IPS-18a (cell line): ENCODE results near the gene MET.

ENCODE experiments used
- H3K27ac ChIP-seq: one replicate; pipeline ENCODE4 v1.5.1; 2013; ENCODE audit warnings: low read length
- H3K27me3 ChIP-seq: one replicate; pipeline ENCODE4 v1.6.1; 2013; ENCODE audit warnings: mild to moderate bottlenecking, low read length; ENCODE audit not compliant: control insufficient read depth, insufficient read depth
- H3K36me3 ChIP-seq: one replicate; pipeline ENCODE4 v1.6.1; 2013; ENCODE audit warnings: low read depth, low read length; ENCODE audit not compliant: control insufficient read depth
- H3K4me1 ChIP-seq: one replicate; pipeline ENCODE4 v1.6.1; 2013; ENCODE audit warnings: low read depth, low read length; ENCODE audit not compliant: control insufficient read depth
- H3K4me3 ChIP-seq: one replicate; pipeline ENCODE4 v1.5.1; 2013; ENCODE audit warnings: low read length
- H3K9ac ChIP-seq: one replicate; pipeline ENCODE4 v1.6.1; 2013; ENCODE audit warnings: mild to moderate bottlenecking, low read length, moderate library complexity
- H3K9me3 ChIP-seq: one replicate; pipeline ENCODE4 v1.6.1; 2013; ENCODE audit warnings: low read depth, low read length; ENCODE audit not compliant: control insufficient read depth

MET gene

DNA sequence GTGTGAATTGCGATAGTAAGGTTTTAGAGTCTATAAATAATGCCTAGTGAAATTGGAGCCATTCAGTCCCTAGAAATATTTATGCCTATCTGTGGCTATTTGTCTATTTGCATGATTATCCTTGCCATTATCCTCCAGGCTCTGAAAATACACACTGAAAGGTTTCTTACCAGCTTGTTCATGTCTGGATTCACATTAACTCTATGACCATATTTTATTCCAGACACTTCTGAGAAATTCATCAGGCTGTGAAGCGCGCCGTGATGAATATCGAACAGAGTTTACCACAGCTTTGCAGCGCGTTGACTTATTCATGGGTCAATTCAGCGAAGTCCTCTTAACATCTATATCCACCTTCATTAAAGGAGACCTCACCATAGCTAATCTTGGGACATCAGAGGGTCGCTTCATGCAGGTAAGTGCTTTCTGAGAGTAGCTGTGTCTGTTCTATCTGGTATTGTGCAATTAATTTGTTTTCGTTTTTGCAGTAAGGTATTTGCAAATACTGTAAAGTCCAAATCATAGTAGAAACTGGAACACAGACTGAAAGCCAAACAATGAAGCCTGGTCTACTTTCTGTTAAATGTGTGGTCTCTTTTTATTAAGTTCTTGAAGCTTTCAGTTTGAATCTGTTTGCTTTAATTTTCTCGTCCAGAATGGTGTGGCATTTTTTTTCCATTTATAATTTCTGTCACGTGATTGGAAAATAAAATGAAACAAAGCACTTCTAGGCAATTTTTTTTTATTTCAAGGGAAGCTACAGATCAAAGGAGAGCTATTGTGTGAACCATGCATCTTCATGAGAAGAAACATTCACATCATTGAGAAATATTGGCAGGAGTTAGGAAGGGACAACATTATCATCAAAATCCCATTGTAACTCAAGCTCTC, 59.7 kb downstream of the MET start:
- Histone ChIP-seq H3K27me3 (no peaks in the 10 kb centered on the region), H3K4me3 (no peak overlapping the region), H3K9me3 (no peaks in the 10 kb centered on the region), H3K9ac (no peak overlapping the region), H3K4me1 (peaks cover 24% of the 10 kb centered on the region), H3K36me3 (no peaks in the 10 kb centered on the region), H3K27ac (no peak overlapping the region)

DNA sequence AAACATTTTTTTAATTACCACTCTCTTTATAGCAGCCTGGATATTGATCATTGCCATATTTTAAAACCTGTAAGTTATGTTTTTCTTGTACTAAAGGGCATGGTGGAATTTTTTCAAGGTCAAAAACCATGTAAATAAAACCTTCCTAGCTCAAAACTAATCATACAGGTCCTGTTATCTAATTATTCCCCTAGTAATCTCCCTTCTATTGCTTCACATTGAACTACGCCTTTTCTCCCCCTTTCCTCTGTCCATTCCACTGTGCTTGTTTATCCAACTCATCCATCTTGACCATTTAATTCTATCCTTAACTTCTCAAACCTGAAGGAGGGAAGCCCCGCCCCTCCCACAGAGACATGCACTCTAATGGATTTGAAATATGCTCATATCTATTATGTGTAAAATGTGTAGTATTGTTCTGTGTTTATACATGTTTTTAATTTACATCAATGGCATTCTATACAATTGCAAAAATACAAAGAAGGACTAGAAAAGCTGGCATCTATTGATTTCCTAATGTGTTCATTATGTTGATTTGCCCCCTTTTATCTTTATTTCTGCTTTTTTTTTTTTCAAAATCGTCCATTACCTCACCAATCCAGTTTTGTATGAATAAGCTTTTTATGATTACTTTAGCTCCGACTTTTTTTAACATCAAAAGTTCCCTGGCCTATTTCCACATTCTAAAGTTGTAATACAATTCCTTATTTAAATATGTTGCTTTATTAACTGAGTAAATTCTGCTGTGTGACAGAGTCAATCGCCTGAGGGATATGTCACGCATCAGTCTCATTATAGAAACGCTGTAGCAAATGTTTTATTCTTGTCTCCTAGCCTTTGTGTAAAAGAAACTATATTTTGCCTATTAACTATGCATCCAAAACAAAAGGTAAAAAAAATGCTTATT, 61.0 kb downstream of the MET start:
- Histone ChIP-seq H3K36me3 (no peaks in the 10 kb centered on the region), H3K27me3 (no peaks in the 10 kb centered on the region), H3K9ac (no peak overlapping the region), H3K27ac (no peak overlapping the region), H3K4me1 (peaks cover 36% of the 10 kb centered on the region), H3K9me3 (no peaks in the 10 kb centered on the region), H3K4me3 (no peak overlapping the region)

DNA sequence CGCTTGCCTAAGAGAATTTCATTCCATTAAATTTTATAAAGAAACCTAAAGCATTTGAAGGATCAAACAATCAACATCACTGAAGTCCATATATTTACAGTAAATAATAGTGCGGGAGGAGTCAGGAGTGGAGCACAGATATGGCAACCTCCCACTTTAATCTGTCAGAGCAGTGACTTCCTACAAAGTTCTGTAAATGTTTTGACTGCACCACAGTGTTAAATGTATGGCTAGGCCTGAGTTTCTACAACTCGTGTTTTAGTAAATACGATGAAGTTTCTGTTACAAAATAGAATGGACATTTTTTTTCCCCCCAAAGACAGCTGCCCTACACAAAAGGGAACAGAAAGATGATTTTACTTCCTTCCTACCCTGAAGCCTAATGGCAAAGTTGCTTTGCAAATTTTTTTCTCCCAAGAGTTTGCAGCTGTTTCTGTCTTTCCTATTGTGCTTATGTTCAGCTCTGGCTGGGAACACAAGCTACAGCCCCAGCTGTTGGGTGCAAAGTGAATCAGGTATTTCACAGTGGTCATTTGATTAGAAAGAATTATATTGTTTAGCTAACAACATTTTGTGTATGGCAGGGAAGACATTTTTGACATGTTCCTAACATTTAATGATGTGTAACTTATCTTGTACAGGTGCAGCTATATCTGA, 62.1 kb downstream of the MET start:
- no peaks in the 10 kb centered on the region for H3K36me3 ChIP-seq
- H3K4me1 ChIP-seq = peaks cover 46% of the 10 kb centered on the region
- no peaks in the 10 kb centered on the region for H3K9me3 ChIP-seq
- no peak overlapping the region for H3K4me3 ChIP-seq
- no peak overlapping the region for H3K9ac ChIP-seq
- H3K27ac ChIP-seq = no peak overlapping the region
- no peaks in the 10 kb centered on the region for H3K27me3 ChIP-seq

DNA sequence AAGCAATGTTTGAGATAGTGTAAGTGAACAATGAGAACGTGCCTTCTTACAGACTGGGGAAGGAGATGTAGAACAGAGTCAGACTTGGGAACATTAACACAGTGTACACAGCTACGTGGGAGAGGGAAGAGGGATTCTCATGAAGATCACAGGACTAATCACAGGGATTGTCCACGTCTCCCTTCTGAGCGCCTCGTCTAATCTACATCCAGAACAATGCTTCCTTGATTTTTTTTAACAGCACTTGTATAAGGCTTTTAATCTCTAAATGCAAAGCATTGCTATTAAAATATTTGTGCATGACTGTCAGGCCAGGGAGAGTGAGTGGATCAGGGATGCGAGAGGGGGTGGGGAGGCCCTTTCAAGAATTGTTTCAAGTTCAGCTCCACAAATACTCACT, 62.7 kb downstream of the MET start:
- Histone ChIP-seq H3K4me1 (peaks cover 46% of the 10 kb centered on the region), H3K4me3 (no peak overlapping the region), H3K9me3 (no peaks in the 10 kb centered on the region), H3K9ac (no peak overlapping the region), H3K27ac (no peak overlapping the region), H3K27me3 (no peaks in the 10 kb centered on the region), H3K36me3 (no peaks in the 10 kb centered on the region)

DNA sequence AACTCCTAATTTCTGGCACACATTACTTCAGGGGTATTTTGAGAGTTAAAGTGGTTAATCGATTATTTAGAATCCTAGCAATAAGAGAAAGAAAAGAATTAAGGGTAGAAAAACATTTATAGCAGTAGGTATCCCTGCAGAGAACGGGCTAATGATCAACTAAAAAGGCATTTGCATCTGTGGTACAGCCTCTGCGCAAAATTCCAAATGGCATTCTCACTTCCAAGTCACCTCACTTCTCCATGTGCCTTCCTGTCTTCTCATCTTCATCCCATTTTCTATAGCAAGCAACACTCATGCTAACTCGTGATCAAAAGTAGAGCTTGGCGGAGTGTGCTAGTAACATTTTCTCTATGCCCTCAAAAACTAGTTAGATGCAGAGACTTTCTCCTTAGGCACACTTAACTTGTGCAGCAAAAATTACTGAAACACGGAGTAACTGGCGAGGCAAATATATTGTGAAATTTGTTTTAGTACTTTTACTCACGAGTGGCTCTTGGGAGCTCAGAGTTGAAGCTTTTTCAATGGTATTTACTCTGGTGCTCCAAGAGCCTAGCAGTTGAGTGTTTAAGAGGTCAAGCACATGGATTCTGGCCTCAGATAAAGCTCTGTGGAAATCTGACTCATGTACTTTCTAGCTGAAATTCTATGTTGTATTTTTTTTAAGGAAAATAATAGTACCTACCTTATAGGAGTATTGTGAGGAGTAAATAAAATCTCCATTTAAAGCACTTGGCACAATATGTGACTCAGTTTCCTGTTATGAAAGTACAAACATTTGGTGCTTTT, 65.1 kb downstream of the MET start:
- no peaks in the 10 kb centered on the region for H3K36me3 ChIP-seq
- no peaks in the 10 kb centered on the region for H3K27me3 ChIP-seq
- no peak overlapping the region for H3K27ac ChIP-seq
- H3K4me3 ChIP-seq = no peak overlapping the region
- H3K4me1 ChIP-seq = peaks cover 46% of the 10 kb centered on the region
- no peaks in the 10 kb centered on the region for H3K9me3 ChIP-seq
- H3K9ac ChIP-seq = no peak overlapping the region

DNA sequence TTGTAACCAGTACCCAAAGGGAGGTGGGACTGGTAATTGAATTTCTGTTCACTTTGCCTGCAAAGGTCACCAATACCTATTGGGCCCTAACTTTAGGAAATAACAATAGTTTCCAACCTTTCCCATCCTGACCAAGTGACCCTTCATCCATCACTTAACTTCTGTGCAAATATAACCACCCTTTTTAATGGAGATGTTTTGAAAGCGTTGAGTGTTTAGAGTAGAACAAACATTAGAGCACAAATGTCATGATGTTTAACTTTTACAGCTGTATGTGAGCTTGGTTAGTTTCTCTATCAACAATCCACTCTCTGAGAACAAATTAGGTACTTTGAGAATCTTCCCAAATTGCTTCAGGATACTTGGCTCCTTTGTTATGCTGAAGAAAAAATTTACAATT, 66.4 kb downstream of the MET start:
- Histone ChIP-seq H3K36me3 (no peaks in the 10 kb centered on the region), H3K4me1 (peaks cover 41% of the 10 kb centered on the region), H3K4me3 (no peak overlapping the region), H3K27ac (no peak overlapping the region), H3K9ac (no peak overlapping the region), H3K9me3 (no peaks in the 10 kb centered on the region), H3K27me3 (no peaks in the 10 kb centered on the region)

DNA sequence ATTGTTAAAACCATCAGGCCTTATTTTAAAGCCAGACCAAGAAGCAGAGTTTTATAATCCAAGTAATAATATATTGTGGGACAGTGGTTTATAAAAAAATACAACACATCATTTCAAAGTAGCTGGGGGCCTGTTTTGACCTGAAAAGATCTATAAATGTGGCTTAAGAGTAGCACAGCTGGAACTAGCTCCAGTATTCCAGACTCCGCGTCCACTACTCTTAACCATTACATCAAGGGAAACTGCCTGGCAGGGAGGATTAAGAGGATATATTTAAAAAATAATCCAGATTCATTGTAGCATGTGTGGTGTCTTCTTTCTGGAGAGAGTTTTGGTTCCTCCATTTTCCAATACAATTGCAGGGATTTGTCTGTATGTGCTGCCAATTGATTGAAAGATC, 67.3 kb downstream of the MET start:
- no peak overlapping the region for H3K27ac ChIP-seq
- no peaks in the 10 kb centered on the region for H3K27me3 ChIP-seq
- H3K36me3 ChIP-seq = no peaks in the 10 kb centered on the region
- no peaks in the 10 kb centered on the region for H3K9me3 ChIP-seq
- H3K9ac ChIP-seq = no peak overlapping the region
- peaks cover 33% of the 10 kb centered on the region for H3K4me1 ChIP-seq
- no peak overlapping the region for H3K4me3 ChIP-seq

DNA sequence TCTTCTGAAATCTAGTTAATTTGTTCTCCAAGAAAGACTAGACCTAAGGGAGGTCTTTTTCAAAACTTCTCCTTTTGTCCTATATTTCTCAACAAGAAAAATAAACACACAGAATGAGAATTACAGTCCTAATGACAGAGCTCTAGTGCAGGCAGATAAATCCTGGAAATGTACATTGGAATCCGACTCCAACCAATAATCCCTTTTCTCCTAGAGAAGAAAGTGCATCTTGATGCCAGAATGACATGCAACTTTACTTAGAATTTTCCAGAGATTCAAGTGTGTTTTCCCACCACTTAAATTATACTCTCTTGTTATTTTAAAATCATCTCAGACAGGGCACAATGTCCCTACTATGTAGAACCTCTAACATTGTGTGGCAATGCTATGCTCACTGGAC, 68.2 kb downstream of the MET start:
- peaks cover 26% of the 10 kb centered on the region for H3K4me1 ChIP-seq
- H3K36me3 ChIP-seq = no peaks in the 10 kb centered on the region
- H3K9me3 ChIP-seq = no peaks in the 10 kb centered on the region
- no peaks in the 10 kb centered on the region for H3K27me3 ChIP-seq
- no peak overlapping the region for H3K27ac ChIP-seq
- no peak overlapping the region for H3K9ac ChIP-seq
- no peak overlapping the region for H3K4me3 ChIP-seq

DNA sequence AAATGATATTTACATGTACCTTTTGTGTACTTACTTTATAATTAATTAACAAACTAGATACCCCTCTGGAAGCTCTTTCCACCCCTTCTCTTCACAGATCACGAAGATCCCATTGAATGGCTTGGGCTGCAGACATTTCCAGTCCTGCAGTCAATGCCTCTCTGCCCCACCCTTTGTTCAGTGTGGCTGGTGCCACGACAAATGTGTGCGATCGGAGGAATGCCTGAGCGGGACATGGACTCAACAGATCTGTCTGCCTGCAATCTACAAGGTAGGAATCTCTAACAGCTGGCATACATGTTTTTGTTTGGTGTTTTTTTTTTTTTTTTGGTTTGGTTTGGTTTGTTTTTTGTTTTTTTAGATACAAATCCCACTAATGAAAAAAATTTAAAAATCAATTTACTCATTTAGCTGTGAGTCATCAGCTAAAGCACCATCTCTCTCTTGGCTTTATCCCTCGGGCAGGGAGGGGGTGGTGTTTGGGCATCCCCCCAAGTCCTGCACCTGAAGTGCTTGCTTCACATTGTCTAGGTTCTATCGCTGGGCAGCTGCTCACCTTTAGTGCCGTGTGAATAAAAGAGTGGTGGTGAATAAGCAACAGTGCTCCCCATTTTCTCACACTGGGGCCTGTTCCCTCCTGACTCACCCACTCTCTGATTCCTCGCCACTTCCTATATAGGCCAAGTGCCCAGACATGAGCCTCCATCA, 68.9 kb downstream of the MET start:
- H3K4me1 ChIP-seq = peaks cover 25% of the 10 kb centered on the region
- H3K9ac ChIP-seq = no peak overlapping the region
- H3K4me3 ChIP-seq = no peak overlapping the region

DNA sequence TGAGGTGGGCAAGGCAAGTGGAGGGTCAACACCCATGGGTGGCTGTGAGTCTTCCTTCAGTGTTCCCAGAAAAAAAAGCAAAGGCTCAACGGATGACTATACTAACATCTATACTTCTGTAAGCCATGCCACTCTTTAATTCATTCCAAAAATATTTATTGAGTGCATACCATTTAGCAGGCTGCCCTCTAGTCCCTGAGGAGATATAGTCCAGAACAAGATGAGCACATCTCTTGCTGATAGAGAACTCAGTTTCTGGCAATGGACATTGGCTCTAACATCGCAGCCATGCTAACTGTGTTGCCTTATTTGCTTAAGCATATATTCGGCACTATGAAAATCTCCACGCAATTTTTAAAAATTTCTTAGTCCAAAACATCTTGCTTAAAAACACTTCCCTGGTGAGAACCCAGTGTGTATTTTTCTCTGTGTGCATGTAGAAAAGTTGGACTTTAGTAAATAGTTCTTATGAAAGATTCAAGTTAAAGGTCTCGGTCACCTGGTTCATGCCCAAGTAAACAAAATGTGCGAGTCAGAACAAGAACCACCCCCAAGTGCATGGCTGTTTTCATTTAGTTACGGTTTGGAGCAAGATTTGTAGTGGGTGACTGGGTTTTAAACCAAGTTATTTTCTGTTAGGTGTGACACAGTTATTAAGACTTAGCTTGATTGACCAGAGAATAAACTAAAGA, 69.8 kb downstream of the MET start:
- Histone ChIP-seq H3K9me3 (no peaks in the 10 kb centered on the region), H3K36me3 (no peaks in the 10 kb centered on the region), H3K9ac (no peak overlapping the region), H3K27me3 (no peaks in the 10 kb centered on the region), H3K27ac (no peak overlapping the region), H3K4me1 (peaks cover 21% of the 10 kb centered on the region), H3K4me3 (no peak overlapping the region)

More for the DNA sequence above, 68.9 kb downstream of the MET start:
- Histone ChIP-seq H3K36me3 (no peaks in the 10 kb centered on the region), H3K27me3 (no peaks in the 10 kb centered on the region), H3K27ac (no peak overlapping the region), H3K9me3 (no peaks in the 10 kb centered on the region)
